ENCODE data around the gene CSTB.

CSTB gene

DNA sequence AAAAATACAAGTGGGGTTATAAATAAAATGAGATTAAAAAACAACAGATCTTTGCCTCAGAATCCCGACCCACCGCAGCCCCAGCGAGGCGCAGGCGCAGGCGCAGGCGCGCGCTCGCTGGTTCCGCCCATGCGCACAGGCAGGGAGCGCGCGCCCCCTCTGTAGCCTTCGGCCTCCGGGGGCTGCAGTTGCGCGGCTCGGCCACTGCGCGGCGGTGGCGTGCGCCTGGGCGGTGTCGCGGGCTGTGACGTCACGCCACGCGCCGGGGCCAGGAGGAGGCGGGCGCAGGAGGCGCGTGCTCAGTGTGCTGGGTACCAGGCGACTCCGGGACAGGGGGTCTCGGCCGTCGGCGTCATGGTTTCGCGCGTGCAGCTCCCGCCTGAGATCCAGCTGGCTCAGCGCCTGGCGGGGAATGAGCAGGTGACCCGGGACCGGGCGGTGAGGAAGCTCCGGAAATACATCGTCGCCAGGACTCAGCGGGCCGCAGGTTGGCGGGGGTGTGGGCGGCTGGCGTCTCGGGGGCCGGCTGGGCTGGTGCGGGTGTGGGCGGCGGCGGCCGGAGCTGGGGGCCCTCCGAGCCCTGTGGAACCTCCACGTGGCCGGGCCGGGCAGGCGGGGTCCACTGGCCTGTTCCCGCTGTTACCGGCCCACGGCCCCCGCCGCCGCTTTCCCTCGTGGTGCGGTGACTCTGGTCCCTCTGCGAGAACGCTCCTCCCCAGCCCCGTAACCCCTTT lies 13.3 kb upstream of the CSTB start, which contains the start of gene RRP1:
RRP1 (plus strand) TSS at position 302 of the 734 bp plus-strand sequence; CDS start at position 355, 53 bp downstream.
- DNase-seq, result peak; percentile 90

DNA sequence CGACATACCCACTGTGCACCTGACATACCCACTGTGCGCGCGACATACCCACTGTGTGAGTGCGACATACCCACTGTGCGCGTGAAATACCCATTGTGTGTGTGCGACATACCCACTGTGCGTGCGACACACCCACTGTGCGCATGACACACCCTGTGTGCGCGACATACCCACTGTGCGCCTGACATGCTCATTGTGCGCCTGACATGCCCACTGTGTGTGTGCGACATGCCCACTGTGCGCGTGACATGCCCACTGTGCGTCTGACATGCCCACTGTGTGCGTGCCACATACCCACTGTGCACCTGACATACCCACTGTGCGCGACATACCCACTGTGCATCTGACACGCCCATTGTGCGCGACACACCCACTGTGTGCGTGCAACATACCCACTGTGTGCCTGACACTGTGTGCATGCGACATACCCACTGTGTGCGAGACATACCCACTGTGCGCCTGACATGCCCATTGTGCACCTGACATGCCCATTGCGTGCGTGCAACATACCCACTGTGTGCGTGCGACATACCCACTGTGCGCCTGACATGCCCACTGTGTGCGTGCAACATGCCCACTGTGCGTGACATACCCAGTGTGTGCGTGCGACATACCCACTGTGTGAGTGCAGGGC lies 10.8 kb upstream of the CSTB start:
- DNase-seq, result no peak

DNA sequence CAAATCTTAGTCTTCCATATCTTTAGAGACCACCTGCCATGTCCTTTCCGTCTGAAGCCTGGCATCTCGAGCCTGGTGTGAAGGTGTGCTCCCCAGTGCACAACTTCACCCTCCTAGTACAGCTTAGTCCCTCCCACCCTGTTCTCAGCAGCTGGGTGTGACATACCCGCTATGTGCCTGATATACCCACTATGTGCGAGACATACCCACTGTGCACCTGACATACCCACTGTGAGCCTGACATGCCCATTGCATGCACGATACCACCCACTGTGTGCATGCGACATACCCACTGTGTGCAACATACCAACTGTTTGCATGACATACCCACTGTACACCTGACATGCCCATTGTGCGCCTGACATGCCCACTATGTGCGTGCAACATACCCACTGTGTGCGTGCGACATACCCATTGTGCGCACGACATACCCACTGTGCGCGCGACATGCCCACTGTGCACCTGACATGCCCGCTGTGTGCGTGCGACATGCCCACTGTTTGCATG lies 10.2 kb upstream of the CSTB start:
- no peak for DNase-seq

DNA sequence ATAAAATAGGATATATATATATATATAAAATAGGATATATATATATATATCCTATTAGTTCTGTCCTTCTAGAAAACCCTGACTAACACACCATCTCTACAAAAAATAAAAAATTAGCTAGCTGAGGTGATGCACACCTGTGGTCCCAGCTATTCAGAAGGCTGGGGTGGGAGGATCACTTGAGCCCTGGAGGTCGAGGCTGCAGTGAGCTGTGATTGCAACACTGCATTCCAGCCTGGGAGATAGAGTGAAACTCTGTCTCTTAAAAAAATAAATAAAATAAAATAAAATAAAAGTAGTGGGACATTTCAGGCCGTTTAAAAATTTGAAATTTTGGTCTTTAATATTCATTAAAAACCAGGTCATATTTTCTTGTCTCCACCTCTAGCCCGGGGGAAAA lies 9.0 kb upstream of the CSTB start:
- DNase-seq, result no peak

DNA sequence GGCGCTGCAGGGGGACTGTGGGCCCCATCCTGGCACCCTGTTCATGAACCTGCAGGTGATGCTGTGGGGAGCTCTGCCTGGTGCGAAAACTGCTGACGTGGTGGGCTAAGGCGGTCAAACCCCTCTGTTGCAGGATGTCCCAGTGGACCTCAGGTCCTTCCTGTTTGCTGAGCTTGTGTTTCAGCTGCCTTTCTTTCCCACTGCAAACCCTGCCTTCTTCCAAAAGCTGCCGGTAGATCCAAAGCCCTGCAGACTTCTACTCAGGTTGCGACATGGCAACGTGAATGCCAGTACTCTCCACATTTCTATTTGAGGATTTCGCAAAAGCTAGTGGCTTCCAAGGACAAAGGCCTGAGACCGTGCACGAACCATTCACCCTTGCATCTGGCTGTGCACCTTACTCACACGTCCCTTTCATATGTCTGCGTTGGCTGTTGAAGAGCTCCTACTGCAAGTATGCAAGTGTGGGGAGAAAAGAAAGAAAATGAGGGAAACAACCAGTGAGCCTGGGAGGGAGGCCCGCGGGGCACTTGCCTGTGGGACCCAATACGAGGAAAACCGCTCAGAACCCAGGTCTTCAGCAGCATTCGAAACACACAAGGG lies 7.1 kb upstream of the CSTB start:
- DNase-seq, result no peak

DNA sequence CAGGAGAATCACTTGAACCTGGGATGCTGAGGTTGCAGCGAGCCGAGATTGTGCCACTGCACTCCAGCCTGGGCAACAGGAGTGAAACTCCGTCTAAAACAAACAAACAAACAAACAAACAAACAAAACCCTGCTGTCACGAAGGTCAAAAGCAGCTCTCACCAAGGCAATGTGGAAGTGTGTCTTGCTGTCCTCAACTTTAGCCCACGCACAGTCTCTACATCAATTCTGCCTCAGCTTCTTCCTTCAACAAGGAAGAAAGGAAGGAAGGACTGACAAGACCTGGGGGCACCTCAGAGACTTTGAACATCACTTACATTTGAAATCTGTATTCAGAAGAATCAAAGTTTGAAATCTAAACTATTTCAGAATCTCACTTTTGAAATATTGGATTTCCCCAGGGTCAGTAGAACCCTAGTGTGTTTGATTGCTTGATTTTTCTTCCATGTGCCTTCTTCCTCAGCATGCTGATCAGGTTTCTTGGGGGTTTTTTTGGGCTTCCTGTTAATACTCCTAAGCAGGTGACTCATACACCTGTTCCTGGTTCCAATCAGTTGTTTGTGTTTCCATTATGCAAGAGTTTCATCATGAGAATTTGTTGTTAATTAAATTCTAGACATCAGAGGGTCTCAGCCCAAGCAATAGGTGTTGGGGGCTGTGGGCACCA lies 6.5 kb upstream of the CSTB start:
- no peak for DNase-seq

DNA sequence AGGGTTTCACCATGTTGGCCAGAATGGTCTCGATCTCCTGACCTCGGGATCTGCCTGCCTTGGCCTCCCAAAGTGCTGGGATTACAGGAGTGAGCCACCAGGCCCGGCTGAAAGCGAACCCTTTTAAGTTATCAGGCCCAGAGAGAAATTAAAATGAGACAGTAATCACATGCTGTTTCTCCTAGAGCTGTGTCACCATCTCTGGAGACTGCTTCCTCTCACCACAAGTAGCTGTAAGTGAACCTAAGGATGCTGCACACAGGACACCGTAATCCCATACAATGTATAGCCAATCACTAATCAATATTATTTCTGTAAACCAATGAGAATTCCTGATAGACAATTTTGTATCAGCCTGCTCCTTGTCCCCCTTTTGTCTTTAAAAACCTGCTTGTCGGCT lies 5.7 kb upstream of the CSTB start:
- no peak for DNase-seq

DNA sequence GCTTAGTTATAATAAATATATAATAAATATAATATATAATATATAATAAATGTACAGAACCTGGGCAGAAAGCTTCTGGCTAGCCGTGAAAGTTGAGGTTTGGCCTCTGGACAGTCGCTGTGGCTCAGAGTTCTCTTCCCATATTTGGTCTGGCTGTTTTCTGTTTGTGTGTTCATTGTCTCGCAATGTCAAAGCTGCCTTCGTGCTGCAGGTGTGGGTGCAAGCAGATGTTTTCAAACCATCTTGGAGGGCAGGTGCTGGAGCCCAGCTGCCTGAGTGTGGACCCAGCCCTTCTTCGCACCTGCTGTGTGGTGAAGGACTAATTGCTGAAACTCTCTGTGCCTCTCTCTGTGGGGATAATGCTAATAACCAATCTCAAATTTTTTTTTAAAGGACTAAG lies 3.6 kb upstream of the CSTB start:
- no peak for DNase-seq

DNA sequence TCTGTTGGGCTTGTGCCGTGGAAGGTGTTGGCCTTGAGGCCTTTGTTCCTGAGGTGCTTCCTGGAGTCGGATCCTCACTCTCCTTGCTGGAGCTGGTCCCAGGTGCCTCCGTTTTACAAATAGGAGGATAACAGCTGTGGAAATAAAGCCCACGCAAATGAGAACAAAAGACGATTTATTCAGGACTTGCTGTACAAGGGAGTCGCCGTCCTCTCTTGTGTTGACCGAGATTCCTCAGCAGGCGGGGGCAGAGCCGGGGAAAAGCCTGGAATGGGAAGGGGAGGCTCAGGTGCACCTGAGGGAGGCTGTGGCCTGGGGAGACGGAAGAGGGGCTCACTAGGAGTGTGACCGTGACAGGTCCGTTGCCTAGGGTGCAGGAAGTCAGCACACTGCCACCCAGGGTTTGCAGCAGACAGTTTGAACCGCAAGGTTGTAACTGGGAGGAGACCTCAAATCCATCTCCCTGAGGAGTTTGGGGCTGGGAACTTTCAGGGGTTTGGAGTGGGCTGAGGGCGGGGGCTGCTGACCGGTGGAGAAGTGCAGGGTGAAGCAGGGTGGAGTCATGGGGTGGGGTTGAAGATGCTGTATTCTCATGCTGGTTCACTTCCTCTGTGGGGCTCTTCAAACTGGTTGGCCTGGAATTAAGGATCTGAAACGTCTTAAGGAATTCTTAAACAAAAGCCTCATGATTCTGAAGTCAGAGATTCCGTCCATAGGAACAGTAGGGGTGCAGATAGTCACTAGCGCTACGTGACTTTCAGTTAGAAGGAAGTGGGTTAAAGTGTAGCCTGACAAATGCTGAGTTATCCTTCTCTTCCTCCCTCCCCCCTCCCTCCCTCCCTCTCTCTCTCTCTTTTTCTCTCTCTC lies 2.6 kb upstream of the CSTB start:
- DNase-seq, result no peak

DNA sequence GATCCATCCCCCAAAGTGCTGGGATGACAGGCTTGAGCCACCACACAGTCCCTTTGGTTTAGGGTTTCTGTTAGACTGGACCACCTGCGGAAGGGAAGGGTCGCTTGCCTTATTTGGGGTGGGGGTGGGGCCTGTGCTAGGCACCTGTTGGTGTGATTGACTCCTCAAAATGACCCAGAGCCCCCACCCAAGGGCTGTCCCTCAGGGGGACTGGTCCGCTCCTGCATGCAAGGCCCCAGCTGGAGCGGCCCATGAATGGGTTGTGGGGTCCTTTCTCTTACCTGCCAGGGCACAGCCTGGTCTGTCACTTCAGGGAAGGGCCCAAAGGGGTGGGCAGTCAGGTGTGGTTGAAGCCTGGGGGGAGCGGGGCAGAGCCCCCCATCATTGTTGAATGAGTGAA lies 1.8 kb upstream of the CSTB start:
- no peak for DNase-seq

DNA sequence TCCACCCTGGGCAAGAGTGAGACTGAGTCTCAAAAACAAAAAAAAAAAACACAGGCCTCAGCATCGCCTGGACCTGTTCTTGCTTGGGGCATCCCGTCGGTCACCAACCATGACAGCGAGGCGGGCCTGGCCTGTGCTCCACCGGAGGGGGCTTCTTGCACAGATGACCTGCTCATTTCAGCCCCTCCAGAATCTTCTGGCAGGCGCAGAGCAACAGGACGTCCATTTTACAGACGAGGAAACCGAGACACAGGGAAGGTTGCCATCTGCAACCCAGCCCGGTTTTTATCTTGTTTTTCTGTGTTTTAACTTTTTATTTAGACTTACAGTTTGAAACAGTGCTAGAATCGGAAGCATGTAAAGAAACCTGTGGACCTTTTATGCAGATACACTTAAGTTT lies 918 bp downstream of the CSTB start:
- no peak for DNase-seq

DNA sequence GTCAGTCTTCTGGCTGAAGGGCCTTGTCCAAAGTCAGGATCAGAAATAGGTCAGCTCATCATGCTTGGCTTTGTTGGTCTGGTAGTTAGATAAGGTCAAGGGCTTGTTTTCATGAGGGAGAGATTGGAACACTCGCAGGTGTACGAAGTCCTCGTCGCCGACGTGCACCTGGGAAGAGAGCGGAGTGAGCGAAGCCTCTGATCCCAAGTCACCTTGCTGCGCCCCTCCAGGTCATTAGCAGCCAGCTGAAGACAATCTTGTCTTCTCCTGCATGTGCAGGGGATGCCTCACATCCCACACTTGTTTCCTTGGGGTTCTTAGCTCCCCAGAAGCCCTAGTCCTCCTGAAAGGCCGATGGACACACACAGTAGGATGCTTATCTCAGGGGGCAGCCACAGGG lies 1.9 kb downstream of the CSTB start:
- DNase-seq, result no peak

DNA sequence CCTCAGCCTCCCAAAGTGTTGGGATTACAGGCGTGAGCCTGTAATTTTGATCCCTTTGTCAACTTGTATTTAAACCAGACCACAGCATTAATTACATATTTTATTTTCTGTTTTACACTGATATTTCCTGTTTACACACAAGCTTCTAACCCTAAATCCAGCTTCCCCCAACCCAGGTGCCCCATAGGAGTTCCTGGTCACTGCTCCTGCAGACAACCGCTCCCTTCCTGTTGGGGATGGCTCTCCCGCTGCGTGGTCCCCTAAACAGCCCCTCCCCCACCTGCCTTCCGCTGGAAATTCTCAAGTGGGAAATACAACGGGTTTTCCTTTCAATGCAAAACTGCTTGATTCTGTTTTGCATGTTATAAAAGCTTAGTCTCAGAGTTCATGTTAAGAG lies 3.7 kb downstream of the CSTB start:
- no peak for DNase-seq

DNA sequence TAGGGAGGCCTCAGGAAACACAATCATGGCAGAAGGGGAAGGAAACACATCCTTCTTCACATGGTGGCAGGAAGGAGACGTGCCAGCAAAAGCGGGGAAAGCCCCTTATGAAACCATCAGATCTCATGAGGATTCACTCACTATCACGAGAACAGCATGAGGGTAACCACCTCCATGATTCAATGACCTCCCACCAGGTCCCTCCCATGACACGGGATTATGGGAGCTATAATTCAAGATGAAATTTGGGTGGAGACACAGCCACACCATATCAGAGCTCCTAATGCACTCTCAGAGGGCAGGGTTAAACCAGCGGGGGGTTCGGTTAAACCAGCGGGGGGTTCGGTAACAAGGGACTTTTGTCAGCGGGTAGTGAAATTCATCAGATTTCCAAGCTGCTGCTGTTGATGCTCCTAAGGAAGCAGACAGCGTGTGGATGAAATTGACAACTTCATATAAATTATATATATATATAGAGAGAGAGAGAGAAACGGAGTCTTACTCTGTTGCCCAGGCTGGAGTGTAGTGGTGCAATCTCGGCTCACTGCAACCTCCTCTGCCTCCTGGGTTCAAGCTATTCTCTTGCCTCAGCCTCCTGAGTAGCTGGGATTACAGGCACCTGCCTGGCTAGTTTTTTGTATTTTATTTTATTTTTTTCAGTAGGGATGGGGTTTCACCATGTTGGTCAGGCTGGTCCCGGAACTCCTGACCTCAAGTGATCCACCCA lies 4.2 kb downstream of the CSTB start:
- DNase-seq, result no peak

DNA sequence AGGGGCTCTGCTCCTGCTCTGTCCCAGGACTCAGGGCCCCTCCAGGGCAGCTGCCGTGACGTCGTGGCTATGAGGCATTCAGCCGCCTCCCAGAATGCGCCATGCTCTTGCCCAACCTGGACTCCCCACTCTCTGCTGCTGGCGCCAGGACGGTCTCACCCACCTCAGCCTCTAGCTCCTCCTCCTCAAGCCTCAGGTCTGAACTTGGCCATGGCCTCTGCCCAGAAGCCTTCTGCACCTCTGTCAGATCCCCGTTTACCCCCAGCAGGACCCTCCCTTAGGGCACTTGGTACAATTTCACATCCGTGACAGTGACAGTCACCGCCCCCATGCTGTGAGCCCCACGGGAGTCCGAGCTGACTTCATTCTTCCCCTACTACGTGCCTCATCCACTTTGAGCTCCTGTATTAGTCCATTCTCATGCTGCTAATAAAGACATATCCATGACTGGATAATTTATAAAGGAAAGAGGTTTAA lies 4.9 kb downstream of the CSTB start:
- no peak for DNase-seq

DNA sequence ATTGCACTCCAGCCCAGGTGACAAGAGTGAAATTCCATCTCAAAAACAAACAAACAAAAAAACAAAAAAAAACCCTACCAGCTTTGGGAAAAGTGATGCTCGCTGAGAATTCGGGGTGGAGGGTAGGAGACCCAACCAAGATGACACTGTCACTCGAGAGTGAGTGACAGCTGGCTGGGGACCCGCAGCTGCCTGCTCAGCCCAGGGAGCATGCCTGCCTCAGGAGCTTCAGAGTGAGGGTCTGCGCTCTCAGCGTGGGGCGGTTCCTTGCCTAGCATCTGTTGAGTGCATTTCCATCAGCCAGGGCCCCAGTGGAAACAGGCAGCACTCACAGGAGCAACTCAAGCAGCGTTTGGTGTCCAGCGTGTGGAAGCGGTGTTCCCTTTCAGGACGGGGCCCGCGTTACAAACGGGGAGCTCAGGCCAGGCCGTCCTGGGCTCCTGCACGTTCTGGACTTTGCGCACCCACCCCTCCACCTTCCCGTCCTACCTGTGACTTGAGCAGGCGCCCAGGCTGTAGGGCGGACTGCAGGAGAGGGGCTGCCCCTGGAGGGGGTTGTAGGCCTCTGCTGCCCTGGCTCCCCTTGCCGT lies 5.9 kb downstream of the CSTB start:
- no peak for DNase-seq

DNA sequence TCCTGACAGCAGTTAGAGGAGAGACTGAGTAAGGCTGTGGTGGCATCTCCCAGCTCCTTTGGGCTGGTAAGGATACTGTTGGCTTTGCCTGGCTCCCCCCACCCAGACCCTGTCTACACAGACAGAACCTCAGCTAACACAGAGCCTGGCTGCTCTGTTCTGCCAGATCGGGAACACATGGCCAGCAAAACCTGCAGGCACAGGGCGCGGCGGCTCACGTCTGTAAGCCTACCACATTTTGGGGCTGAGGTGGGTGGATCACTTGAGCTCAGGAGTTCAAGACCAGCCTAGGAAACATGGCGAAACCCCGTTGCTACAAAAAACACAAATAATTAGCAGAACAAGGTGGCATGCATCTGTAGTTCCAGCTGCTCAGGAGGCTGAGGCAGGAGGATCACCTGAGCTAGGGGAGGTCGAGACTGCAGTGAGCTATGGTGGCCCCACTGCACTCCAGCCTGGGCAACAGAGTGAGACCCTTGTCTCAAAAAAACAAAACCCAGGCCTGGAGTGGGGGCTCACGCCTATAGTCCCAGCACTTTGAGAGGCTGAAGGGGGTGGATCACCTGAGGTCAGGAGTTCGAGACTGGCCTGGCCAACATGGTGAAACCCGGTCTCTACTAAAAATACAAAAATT lies 6.7 kb downstream of the CSTB start:
- no peak for DNase-seq

DNA sequence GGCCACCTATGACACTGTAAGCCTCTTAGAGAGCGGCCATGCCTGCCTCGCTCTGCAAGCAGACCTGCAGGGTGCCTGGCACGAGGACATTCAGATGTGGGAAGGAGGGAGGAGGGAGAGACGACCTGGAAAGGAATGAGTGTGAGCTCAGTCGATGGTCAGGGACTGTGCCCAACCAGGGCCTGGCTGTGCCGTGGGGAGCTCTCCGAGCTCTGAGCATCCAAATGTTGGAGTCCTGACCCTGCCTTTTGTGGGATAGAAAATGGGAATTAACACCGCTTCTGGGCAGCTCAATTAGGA lies 7.3 kb downstream of the CSTB start:
- no peak for DNase-seq

DNA sequence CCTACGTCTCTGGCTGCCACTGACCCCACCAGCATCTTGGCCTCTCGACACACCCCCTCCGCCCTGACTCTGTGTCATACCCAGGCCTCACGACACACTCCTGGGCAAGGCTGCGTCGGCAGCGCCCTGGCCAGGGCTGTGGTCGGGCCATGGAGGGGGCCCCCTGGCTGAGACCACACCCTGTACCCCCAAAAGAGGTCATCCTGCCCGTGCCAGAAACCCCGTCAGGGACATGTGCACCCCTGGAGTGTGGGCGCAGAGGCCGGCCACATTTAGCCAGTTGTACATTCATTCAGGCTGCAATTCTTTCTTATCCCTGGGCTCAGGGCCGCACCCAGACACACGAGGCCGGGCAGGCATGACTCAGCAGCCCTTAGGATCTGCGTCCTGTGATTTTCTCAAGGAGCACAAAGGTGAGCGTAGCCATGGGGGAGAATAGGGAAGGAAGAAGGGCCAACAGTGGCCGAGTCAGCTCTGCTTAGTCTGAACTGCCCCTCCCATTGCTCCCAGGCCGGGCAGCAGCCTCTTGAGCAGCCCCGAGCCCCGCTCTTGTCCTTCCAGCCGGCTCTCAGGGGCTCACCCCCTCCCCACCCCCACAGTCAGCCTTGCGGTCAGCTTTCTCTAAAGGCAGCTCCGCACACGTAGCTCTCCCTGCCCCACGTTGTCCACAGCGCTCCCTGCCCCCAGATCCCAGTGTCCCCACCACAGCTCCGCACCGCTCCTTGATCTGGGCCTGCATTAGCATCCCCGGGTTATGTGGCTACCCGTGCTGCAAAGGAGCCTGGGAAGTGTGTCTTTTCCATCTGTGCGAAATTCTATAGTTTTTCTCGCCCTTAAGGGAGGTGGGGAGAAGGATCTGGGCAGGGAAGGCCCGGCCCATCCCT lies 7.9 kb downstream of the CSTB start:
- no peak for DNase-seq

DNA sequence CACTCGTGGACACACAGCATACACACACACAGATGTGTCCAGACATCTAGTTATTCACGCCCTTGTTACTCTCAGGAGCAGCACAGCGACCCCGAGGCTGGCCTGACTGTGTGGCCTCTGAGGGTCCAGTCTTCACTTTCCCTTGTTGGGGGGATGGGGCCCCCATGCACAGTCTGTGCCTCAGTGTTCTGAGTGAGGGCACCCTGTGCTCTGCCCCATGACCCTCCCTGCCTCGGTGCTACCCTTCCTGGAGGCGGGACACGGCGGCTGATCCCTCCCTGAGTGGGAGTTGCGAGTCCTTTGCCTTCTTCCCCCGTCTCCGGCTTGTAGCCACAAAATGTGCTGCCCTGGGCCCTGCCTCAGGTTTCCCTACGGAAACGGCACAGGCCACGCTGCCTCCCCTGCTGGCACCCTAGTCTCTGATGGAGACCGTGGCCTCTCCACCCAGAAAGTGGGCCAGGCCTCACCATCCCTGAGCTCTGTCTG lies 8.6 kb downstream of the CSTB start:
- DNase-seq, result no peak

Measured in activated gamma-delta T cell (primary cell).